Measurements from ENCODE around the gene TENM4.
"Not testable (repeated sequence)": the region's sequence is repeated elsewhere in the genome, so short reads cannot be mapped to it uniquely, and the experiment has no call there.

TENM4 gene

GRCh38 chr11:78901831-78902230 lies 539.0 kb downstream of the TENM4 start:
- no peak for DNase-seq (ENCODE audit: low read depth)

GRCh38 chr11:78898266-78898775 lies 542.5 kb downstream of the TENM4 start:
- DNase-seq (ENCODE audit: low read depth): no peak

- no peak for DNase-seq (ENCODE audit: low read depth)
Observed at GRCh38 chr11:78893996-78894395, 546.8 kb downstream of the TENM4 start.

- DNase-seq (ENCODE audit: low read depth): no peak
Observed at GRCh38 chr11:78889698-78890097, 551.1 kb downstream of the TENM4 start.

GRCh38 chr11:78886616-78887015 lies 554.2 kb downstream of the TENM4 start:
- DNase-seq (ENCODE audit: low read depth): no peak

GRCh38 chr11:78884761-78885160 lies 556.1 kb downstream of the TENM4 start:
- DNase-seq (ENCODE audit: low read depth): no peak

GRCh38 chr11:78883506-78883905 lies 557.3 kb downstream of the TENM4 start:
- no peak for DNase-seq (ENCODE audit: low read depth)

- not testable (repeated sequence) for DNase-seq (ENCODE audit: low read depth)
Observed at GRCh38 chr11:78879094-78879980, 561.5 kb downstream of the TENM4 start.

GRCh38 chr11:78878631-78879030 lies 562.2 kb downstream of the TENM4 start:
- DNase-seq (ENCODE audit: low read depth): no peak

- no peak for DNase-seq (ENCODE audit: low read depth)
Observed at GRCh38 chr11:78876676-78877075, 564.2 kb downstream of the TENM4 start.

GRCh38 chr11:78870655-78871054 lies 570.2 kb downstream of the TENM4 start:
- DNase-seq (ENCODE audit: low read depth): no peak

- no peak for DNase-seq (ENCODE audit: low read depth)
Observed at GRCh38 chr11:78869293-78869692, 571.5 kb downstream of the TENM4 start.

GRCh38 chr11:78868563-78868962 lies 572.3 kb downstream of the TENM4 start:
- no peak for DNase-seq (ENCODE audit: low read depth)

GRCh38 chr11:78860720-78861422 lies 580.0 kb downstream of the TENM4 start:
- DNase-seq (ENCODE audit: low read depth): no peak

GRCh38 chr11:78857688-78858087 lies 583.1 kb downstream of the TENM4 start:
- DNase-seq (ENCODE audit: low read depth): no peak

GRCh38 chr11:78856211-78856610 lies 584.6 kb downstream of the TENM4 start:
- DNase-seq (ENCODE audit: low read depth): no peak

- no peak for DNase-seq (ENCODE audit: low read depth)
Observed at GRCh38 chr11:78855116-78855515, 585.7 kb downstream of the TENM4 start.

GRCh38 chr11:78853521-78853920 lies 587.3 kb downstream of the TENM4 start:
- no peak for DNase-seq (ENCODE audit: low read depth)

- DNase-seq (ENCODE audit: low read depth): no peak
Observed at GRCh38 chr11:78851878-78852586, 588.8 kb downstream of the TENM4 start.

- DNase-seq (ENCODE audit: low read depth): no peak
Observed at GRCh38 chr11:78850078-78850477, 590.8 kb downstream of the TENM4 start.

- DNase-seq (ENCODE audit: low read depth): no peak
Observed at GRCh38 chr11:78846269-78846668, 594.6 kb downstream of the TENM4 start.

GRCh38 chr11:78845496-78845895 lies 595.3 kb downstream of the TENM4 start:
- DNase-seq (ENCODE audit: low read depth): no peak
